ENCODE results near the gene KCNE4. TPM values are rescaled to one million over a fixed set of nuclear protein-coding genes. Genes with fewer than 3 reads are reported as not detected.

The KCNE4 gene
- total and polyA plus RNA-seq, 4 donors: 0.19 to 0.42 (median 0.31) TPM

DNA sequence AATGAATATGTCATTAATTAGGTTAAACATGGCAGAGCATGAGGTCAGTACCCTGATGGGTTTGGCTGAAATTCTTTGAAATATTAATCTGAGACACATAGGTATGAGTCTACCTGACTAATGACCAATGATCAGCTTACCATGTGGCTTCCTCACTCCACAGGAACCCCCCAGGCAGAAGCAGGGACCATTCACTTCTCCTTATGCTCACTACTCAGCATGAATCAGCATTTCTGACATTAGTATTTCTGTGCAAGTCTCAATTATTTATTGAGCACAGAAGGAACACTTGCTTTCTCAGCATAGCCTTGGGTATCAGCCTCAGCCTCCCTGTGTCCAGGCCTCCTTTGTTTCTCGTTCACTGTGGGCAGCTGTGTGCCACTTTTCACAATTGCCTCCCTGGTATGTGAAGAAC, 9.3 kb upstream of the KCNE4 start:
- 75% methylated on average over 1 of the region's 1 CpG for WGBS
- no peak for DNase-seq (ENCODE audit: low spot score)
- Histone ChIP-seq H3K4me1 (ENCODE audit: control insufficient read depth in 4 of 4, insufficient read depth in 4 of 4, low read length in 3 of 4) (no peaks in the 10 kb centered on the region), H3K4me3 (ENCODE audit: low read depth in 1 of 3, low read length in 3 of 3) (no peak overlapping the region), H3K9ac (ENCODE audit: low read depth in 1 of 2, low read length in 2 of 2) (no peak overlapping the region), H3K36me3 (ENCODE audit: control insufficient read depth in 4 of 4, insufficient read depth in 3 of 4, low read depth in 1 of 4, low read length in 3 of 4) (no peaks in the 10 kb centered on the region), H3K27ac (ENCODE audit: low read depth in 1 of 2, low read length in 2 of 2) (no peak overlapping the region), H3K9me3 (ENCODE audit: control insufficient read depth in 4 of 4, low read length in 3 of 4) (no peaks in the 10 kb centered on the region), H3K27me3 (ENCODE audit: control insufficient read depth in 4 of 4, insufficient read depth in 4 of 4, low read length in 3 of 4) (peaks cover 0 to 2% (median 0%) of the 10 kb centered on the region in 4 donors)
- TF ChIP-seq, protein P1, sequence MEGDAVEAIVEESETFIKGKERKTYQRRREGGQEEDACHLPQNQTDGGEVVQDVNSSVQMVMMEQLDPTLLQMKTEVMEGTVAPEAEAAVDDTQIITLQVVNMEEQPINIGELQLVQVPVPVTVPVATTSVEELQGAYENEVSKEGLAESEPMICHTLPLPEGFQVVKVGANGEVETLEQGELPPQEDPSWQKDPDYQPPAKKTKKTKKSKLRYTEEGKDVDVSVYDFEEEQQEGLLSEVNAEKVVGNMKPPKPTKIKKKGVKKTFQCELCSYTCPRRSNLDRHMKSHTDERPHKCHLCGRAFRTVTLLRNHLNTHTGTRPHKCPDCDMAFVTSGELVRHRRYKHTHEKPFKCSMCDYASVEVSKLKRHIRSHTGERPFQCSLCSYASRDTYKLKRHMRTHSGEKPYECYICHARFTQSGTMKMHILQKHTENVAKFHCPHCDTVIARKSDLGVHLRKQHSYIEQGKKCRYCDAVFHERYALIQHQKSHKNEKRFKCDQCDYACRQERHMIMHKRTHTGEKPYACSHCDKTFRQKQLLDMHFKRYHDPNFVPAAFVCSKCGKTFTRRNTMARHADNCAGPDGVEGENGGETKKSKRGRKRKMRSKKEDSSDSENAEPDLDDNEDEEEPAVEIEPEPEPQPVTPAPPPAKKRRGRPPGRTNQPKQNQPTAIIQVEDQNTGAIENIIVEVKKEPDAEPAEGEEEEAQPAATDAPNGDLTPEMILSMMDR (IDR thresholded peaks at IDR 0.05; ENCODE audit: low read depth, low read length, missing input control): no peak
- TF ChIP-seq NR2F2 (IDR thresholded peaks at IDR 0.05) (no peak), SP1 (IDR thresholded peaks at IDR 0.05) (no peak), FOXA1 (IDR thresholded peaks at IDR 0.05) (no peak)
- TF ChIP-seq, protein P2, sequence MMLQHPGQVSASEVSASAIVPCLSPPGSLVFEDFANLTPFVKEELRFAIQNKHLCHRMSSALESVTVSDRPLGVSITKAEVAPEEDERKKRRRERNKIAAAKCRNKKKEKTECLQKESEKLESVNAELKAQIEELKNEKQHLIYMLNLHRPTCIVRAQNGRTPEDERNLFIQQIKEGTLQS (IDR thresholded peaks at IDR 0.05): no peak

DNA sequence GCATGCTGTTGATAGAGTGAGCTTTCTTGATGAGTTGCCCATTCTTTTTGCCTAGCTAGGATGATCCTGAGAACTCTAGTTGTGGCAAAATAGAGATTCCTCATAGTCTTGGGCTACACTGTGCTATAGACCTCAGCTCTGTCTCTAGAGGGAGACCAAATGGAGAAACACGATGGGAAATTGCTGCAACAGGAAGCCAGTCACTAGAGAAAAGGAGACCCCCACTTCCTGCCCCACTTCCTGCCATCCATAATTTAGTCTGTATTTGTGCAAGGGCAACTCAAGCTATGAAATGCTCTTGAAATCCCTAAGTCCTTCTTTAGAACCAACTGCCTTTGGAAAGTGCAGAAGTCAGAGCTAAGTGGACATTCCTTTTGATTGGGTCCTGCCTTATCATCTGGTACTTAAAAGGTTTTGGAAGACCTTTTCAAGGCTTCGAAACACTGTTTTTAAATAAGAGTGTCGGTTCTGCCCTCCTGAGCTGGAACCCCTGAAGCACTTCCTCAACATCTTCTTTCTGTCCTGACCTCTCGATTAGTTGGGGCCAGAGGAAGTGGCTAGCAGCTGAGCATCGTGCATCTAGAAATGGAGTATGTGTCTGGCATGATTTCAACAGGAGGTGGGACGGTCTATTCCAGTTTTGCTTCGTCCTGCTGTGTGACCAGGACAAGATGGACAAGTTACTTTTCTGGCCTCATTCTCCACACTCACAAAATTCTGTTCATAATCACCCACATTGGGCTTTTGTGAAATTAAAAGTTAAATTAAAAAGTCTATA, 8.6 kb upstream of the KCNE4 start:
- no peak for DNase-seq (ENCODE audit: low spot score)
- H3K9me3 ChIP-seq (ENCODE audit: control insufficient read depth in 4 of 4, low read length in 3 of 4): no peaks in the 10 kb centered on the region

More for the DNA sequence above, 8.6 kb upstream of the KCNE4 start:
- H3K36me3 ChIP-seq (ENCODE audit: control insufficient read depth in 4 of 4, insufficient read depth in 3 of 4, low read depth in 1 of 4, low read length in 3 of 4): no peaks in the 10 kb centered on the region
- TF ChIP-seq, protein P3, sequence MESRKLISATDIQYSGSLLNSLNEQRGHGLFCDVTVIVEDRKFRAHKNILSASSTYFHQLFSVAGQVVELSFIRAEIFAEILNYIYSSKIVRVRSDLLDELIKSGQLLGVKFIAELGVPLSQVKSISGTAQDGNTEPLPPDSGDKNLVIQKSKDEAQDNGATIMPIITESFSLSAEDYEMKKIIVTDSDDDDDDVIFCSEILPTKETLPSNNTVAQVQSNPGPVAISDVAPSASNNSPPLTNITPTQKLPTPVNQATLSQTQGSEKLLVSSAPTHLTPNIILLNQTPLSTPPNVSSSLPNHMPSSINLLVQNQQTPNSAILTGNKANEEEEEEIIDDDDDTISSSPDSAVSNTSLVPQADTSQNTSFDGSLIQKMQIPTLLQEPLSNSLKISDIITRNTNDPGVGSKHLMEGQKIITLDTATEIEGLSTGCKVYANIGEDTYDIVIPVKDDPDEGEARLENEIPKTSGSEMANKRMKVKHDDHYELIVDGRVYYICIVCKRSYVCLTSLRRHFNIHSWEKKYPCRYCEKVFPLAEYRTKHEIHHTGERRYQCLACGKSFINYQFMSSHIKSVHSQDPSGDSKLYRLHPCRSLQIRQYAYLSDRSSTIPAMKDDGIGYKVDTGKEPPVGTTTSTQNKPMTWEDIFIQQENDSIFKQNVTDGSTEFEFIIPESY (IDR thresholded peaks at IDR 0.05): no peak
- TF ChIP-seq, protein P2 (IDR thresholded peaks at IDR 0.05): no peak
- TF ChIP-seq GABPA (IDR thresholded peaks at IDR 0.05 in 1 of 2, conservative IDR thresholded peaks at IDR 0.05 in 1 of 2) (no peak), YY1 (IDR thresholded peaks at IDR 0.05) (no peak), FOXA1 (IDR thresholded peaks at IDR 0.05) (no peak), TAF1 (conservative IDR thresholded peaks at IDR 0.05) (no peak), NR2F2 (IDR thresholded peaks at IDR 0.05) (no peak), JUND (IDR thresholded peaks at IDR 0.05) (no peak), RAD21 (IDR thresholded peaks at IDR 0.05) (no peak), FOXA2 (IDR thresholded peaks at IDR 0.05) (no peak)
- TF ChIP-seq, protein P4, sequence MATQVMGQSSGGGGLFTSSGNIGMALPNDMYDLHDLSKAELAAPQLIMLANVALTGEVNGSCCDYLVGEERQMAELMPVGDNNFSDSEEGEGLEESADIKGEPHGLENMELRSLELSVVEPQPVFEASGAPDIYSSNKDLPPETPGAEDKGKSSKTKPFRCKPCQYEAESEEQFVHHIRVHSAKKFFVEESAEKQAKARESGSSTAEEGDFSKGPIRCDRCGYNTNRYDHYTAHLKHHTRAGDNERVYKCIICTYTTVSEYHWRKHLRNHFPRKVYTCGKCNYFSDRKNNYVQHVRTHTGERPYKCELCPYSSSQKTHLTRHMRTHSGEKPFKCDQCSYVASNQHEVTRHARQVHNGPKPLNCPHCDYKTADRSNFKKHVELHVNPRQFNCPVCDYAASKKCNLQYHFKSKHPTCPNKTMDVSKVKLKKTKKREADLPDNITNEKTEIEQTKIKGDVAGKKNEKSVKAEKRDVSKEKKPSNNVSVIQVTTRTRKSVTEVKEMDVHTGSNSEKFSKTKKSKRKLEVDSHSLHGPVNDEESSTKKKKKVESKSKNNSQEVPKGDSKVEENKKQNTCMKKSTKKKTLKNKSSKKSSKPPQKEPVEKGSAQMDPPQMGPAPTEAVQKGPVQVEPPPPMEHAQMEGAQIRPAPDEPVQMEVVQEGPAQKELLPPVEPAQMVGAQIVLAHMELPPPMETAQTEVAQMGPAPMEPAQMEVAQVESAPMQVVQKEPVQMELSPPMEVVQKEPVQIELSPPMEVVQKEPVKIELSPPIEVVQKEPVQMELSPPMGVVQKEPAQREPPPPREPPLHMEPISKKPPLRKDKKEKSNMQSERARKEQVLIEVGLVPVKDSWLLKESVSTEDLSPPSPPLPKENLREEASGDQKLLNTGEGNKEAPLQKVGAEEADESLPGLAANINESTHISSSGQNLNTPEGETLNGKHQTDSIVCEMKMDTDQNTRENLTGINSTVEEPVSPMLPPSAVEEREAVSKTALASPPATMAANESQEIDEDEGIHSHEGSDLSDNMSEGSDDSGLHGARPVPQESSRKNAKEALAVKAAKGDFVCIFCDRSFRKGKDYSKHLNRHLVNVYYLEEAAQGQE (IDR thresholded peaks at IDR 0.05): no peak
- TF ChIP-seq, protein P1 (IDR thresholded peaks at IDR 0.05; ENCODE audit: low read depth, low read length, missing input control): no peak
- TF ChIP-seq, protein P5, sequence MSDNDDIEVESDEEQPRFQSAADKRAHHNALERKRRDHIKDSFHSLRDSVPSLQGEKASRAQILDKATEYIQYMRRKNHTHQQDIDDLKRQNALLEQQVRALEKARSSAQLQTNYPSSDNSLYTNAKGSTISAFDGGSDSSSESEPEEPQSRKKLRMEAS (IDR thresholded peaks at IDR 0.05): no peak
- H3K9ac ChIP-seq (ENCODE audit: low read depth in 1 of 2, low read length in 2 of 2): no peak overlapping the region
- 69% methylated on average over 7 of the region's 7 CpGs for WGBS
- H3K27me3 ChIP-seq (ENCODE audit: control insufficient read depth in 4 of 4, insufficient read depth in 4 of 4, low read length in 3 of 4): peaks cover 0 to 2% (median 0%) of the 10 kb centered on the region in 4 donors
- no peak overlapping the region for H3K27ac ChIP-seq (ENCODE audit: low read depth in 1 of 2, low read length in 2 of 2)
- H3K4me3 ChIP-seq (ENCODE audit: low read depth in 1 of 3, low read length in 3 of 3): no peak overlapping the region
- no peaks in the 10 kb centered on the region for H3K4me1 ChIP-seq (ENCODE audit: control insufficient read depth in 4 of 4, insufficient read depth in 4 of 4, low read length in 3 of 4)

Measured in liver (tissue), 9 donors.